Measurements from ENCODE around the gene CHCHD6. TPM values are rescaled to one million over a fixed set of nuclear protein-coding genes. Genes with fewer than 3 reads are reported as not detected.

CHCHD6 gene
- total RNA-seq, 1 donor from 2014 or later: 17.6 TPM

GRCh38 chr3:126889276-126890201, 185.5 kb downstream of the CHCHD6 start:
- DNase-seq (ENCODE audit: extremely low read depth, low read depth, low spot score): no peak

DNA sequence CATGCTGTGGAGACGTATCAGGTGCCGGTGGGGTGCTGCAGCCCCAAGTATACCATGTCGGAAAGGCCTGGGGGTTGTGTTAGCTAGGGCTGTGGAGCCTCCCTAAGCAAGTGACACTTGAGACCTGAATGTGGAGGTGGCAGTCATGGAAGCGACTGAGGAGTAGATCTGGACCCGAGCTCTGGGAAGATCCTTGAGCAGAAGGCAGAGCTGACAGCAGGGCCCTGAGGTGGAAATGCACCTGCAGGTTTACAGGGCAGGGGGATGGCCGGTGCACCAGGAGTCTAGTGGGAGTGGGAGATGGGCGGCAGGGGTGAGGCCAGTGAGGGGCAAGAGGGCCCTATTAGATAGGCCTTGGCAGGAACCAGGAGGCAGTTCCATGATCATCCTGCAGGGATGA, 187.1 kb downstream of the CHCHD6 start:
- DNase-seq (ENCODE audit: extremely low read depth, low read depth, low spot score): no peak

GRCh38 chr3:126891791-126892190, 187.8 kb downstream of the CHCHD6 start:
- DNase-seq (ENCODE audit: extremely low read depth, low read depth, low spot score): no peak

GRCh38 chr3:126893651-126894050, 189.6 kb downstream of the CHCHD6 start:
- DNase-seq (ENCODE audit: extremely low read depth, low read depth, low spot score): no peak

DNA sequence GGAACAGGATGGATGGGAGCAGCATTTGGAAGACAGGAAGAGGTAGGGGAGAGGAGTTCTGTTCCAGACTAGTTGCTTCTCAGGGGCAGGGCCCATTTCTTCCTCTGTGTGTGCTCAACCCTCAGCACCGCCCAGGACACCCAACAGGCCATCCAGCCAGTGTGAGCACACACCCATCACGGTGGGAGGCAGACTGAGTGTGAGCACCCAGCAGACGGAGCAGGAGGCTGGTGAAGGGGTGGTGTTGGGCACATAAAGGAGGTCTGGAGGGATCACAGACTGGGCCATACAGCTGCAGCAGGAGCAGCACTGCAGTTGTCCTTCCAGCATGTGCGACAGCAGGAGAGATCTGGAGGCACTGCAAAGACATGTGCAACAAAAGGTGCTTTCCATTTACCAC, 190.4 kb downstream of the CHCHD6 start:
- no peak for DNase-seq (ENCODE audit: extremely low read depth, low read depth, low spot score)

GRCh38 chr3:126895178-126896066, 191.4 kb downstream of the CHCHD6 start:
- no peak for DNase-seq (ENCODE audit: extremely low read depth, low read depth, low spot score)

- no peak for DNase-seq (ENCODE audit: extremely low read depth, low read depth, low spot score)
Observed at GRCh38 chr3:126896067-126896441, 192.0 kb downstream of the CHCHD6 start.

DNA sequence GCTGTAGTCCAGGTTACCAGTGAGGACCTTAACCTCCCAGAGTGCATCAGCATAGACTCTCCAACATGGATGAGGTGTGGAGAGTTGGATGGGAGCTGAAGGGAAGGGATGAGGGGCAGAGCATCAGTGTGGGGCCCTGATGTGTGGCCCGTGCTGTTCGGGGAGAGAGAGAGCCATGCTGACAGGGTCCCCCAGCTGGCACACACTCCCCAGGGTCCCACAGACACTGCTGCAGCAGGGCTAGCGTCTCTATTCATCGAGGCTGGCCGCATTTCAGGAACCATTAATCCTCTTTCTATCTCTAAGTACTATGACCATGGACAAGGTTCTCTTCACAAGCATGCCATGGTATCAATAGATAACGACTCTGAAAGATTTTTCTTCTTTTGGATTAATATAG, 192.9 kb downstream of the CHCHD6 start:
- DNase-seq (ENCODE audit: extremely low read depth, low read depth, low spot score): no peak

GRCh38 chr3:126897943-126898342, 193.9 kb downstream of the CHCHD6 start:
- DNase-seq (ENCODE audit: extremely low read depth, low read depth, low spot score): no peak

DNA sequence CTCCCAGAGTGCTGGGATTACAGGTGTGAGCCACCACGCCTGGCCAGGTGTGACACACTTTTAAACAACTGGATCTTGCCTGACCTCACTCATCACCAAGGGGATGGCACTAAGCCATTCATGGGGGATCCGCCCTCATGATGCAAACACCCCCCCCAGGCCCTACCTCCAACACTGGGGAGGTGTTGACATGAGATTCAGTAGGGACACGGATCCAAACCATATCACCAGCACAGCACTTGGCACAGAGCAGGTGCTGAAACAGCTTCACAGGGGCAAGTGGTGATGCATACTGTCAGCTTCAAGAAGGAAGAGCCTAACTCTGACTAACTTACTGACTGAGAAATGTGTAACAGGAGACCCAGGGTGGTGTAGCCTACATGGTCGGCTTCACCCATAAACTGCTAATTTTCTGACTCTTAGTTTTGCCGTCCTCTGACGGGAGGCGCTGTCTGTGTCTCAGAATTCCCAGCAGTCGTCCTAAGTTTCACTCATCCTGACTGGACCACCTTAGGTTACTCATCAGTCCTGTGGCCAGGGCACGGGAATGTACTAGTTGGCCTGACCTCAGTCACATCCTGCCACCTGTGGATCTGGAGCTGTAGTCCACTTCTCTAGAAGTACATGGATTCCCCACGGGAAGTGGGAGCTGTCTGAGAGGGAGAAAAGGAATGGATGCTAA, 197.0 kb downstream of the CHCHD6 start:
- DNase-seq (ENCODE audit: extremely low read depth, low read depth, low spot score): no peak

DNA sequence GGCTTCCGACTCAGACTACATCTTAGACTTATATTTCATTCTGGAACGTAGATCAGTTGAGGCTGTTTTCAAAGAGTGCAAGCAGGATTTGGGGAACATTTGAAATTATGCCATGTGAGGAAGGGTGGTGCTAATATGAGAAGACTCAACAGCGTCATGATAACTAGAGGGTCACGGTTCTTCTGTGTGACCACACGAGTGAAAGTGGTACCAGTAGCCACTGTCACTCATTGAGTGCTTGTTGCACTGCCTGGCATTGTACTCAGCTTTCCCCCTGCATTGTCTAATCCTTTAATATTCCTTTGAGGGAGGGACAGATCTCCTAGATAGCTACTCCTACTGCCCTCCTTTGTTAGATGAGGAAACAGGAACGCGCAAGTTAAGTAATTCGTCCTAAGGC, 197.6 kb downstream of the CHCHD6 start:
- DNase-seq (ENCODE audit: extremely low read depth, low read depth, low spot score): no peak

DNA sequence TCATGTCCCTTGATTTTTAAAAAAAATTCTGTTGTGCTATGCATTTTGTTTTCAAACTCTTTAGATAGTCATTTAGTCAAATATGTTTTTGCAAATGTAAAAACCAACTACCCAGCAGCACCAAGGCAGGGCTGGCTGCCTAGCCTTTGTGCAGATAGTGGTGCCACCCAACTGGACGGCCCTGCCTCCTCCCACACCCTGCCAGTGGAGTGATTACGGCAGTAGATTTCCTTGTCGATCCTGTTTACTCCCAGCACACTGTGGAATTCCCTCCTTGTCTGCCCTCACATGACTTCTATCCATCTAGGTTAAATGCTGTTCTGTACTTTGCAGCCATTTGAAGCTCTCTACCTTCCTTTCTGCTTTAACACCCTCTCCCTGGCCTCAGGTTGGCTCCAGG, 199.5 kb downstream of the CHCHD6 start:
- DNase-seq (ENCODE audit: extremely low read depth, low read depth, low spot score): no peak

- no peak for DNase-seq (ENCODE audit: extremely low read depth, low read depth, low spot score)
Observed at GRCh38 chr3:126907557-126907956, 203.5 kb downstream of the CHCHD6 start.

DNA sequence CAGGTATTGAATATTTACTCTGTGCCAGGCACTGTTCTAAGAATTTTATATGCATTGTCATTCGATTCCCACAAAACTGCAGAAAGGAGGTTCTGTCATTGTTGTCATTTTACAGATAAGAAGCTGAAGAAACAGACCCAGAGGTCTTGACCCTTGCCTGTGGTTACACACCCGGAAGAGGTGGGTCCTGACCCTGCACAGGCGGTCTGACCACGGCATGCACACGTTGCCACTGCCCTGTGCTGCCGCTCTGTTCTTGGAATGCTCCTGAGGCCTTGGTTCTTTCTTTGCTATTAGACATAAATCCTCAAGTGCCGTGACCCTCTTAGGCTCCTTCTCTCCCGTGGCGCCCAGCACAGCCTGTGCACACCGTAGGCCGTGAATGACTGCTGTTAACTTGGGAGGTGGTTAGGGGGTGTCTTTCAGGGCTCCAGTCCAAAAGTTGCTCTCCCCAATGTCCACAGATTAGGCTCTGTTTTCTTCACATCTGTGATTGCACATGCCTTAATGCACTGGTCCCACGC, 204.8 kb downstream of the CHCHD6 start:
- DNase-seq (ENCODE audit: extremely low read depth, low read depth, low spot score): no peak

GRCh38 chr3:126910231-126910630, 206.2 kb downstream of the CHCHD6 start:
- DNase-seq (ENCODE audit: extremely low read depth, low read depth, low spot score): no peak

GRCh38 chr3:126911162-126912026, 207.4 kb downstream of the CHCHD6 start:
- peak; percentile 96 for DNase-seq (ENCODE audit: extremely low read depth, low read depth, low spot score)

- DNase-seq (ENCODE audit: extremely low read depth, low read depth, low spot score): no peak
Observed at GRCh38 chr3:126912027-126912422, 208.0 kb downstream of the CHCHD6 start.

GRCh38 chr3:126912491-126913195, 208.6 kb downstream of the CHCHD6 start:
- DNase-seq (ENCODE audit: extremely low read depth, low read depth, low spot score): no peak

DNA sequence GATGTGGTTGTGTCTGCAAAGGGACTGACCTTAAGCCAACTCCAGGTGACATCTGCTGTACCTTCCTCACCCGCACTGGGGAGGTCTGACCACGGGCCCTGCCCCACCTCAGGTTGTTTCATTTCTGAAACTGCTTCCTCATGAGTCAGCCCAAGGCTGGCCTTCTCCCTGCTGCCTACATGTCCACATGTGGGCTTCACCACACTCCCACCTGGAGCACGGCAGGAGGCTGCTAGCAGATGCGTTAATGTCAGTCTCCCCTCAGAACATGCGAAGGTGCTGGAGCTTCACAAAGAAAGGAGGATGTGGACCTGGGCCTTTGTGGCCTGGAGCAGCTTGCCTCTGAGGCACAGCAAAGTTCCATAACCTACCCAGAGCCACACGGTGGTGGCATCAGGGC, 209.5 kb downstream of the CHCHD6 start:
- no peak for DNase-seq (ENCODE audit: extremely low read depth, low read depth, low spot score)
